Neural cell (in vitro differentiated cells): ENCODE data around the gene SFI1.

Experiments
- CTCF ChIP-seq: fragments of 450-650 bp; IDR thresholded peaks from 2 replicates; pipeline ENCODE4 v1.5.1; 2014; ENCODE audit warnings: antibody characterized with exemption, mild to moderate bottlenecking, moderate library complexity; ENCODE audit not compliant: poor library complexity, severe bottlenecking
- POLR2AphosphoS5 ChIP-seq: IDR thresholded peaks from 2 replicates; pipeline ENCODE4 v1.6.1; 2012

- no peak for TF ChIP-seq CTCF
- no peak for TF ChIP-seq POLR2AphosphoS5
Observed at GRCh38 chr22:31586137-31586920, 90.0 kb downstream of the SFI1 start.
